ENCODE results near the gene KRTCAP2.

GRCh38 chr1:155130272-155131006, 42.7 kb downstream of the KRTCAP2 start:
- TF ChIP-seq CTCF (IDR thresholded peaks at IDR 0.05) (no peak), POLR2A (IDR thresholded peaks at IDR 0.05) (no peak)
